H1 (cell line): ENCODE measurements around the gene GADD45A. TPM values are rescaled to one million over a fixed set of nuclear protein-coding genes. Genes with fewer than 3 reads are reported as not detected.

Experiments used
- CTCF ChIA-PET: fragments of 300-600 bp; sonication (Branson Sonifier 250); formaldehyde crosslinking; loops from one replicate; lab custom pipeline; 2021; ENCODE audit not compliant: partially characterized antibody; lab: Charles Lee
- POLR2A ChIA-PET: fragments of 300-600 bp; sonication (Branson Sonifier 250); formaldehyde crosslinking; loops from one replicate; lab custom pipeline; 2021; ENCODE audit warnings: inconsistent platforms; ENCODE audit not compliant: partially characterized antibody; lab: Charles Lee
- DNase-seq, 2 experiments: peaks; one replicate each; pipeline versions ENCODE4 v3.0.0 to v3.0.0-alpha.2; 2010 to 2022; ENCODE audit warnings: low spot score in 2 of 2, low read depth in 1 of 2, mixed read lengths in 1 of 2
- FAIRE-seq: peaks from 2 replicates; lab custom pipeline; 2011; peaks lifted over from hg19 to GRCh38; lab: Jason Lieb, UNC
- H2AFZ ChIP-seq: 2 replicates; pipeline ENCODE4 v1.8.1; 2012; ENCODE audit warnings: low read length, inconsistent platforms
- H2AK5ac ChIP-seq: 2 replicates; pipeline ENCODE4 v1.6.1; 2013; ENCODE audit warnings: low read depth, low read length
- H2BK120ac ChIP-seq: replicated peaks from 2 replicates; pipeline ENCODE3; 2013; ENCODE audit warnings: low read depth, low read length, inconsistent platforms
- H2BK12ac ChIP-seq: 2 replicates; pipeline ENCODE4 v1.6.1; 2013; ENCODE audit warnings: low read depth, low read length
- H2BK15ac ChIP-seq: 2 replicates; pipeline ENCODE4 v1.6.1; 2013; ENCODE audit warnings: low read length
- H2BK20ac ChIP-seq: 2 replicates; pipeline ENCODE4 v1.6.1; 2013; ENCODE audit warnings: low read length
- H2BK5ac ChIP-seq: 2 replicates; pipeline ENCODE4 v1.6.1; 2013; ENCODE audit warnings: low read depth, low read length
- H3K14ac ChIP-seq: 2 replicates; pipeline ENCODE4 v1.6.1; 2013; ENCODE audit warnings: inconsistent platforms; ENCODE audit not compliant: insufficient read length
- H3K18ac ChIP-seq: 2 replicates; pipeline ENCODE4 v1.6.1; 2013; ENCODE audit warnings: low read length; ENCODE audit errors: extremely low read depth
- H3K23ac ChIP-seq: 2 replicates; pipeline ENCODE4 v1.6.1; 2013; ENCODE audit warnings: inconsistent platforms; ENCODE audit not compliant: insufficient read length
- H3K23me2 ChIP-seq: 2 replicates; pipeline ENCODE4 v1.6.1; 2013; ENCODE audit warnings: low read depth, low read length
- H3K27ac ChIP-seq: 2 replicates; pipeline ENCODE4 v1.6.1; 2011; ENCODE audit warnings: low read depth, low read length, inconsistent platforms
- H3K27me3 ChIP-seq, 4 experiments: replicated peaks in 1 of 4; 1 replicate in 1 of 4; 2 replicates in 3 of 4; pipeline versions ENCODE4 v1.6.1 to v1.8.1; 2011 to 2013; ENCODE audit warnings: low read length in 3 of 4, mild to moderate bottlenecking in 3 of 4, inconsistent platforms in 2 of 4, mixed read lengths in 2 of 4, moderate library complexity in 1 of 4; ENCODE audit not compliant: control insufficient read depth in 3 of 4, insufficient read depth in 3 of 4; ENCODE audit errors: extremely low read depth in 1 of 4
- H3K36me3 ChIP-seq, 4 experiments: 2 replicates each; pipeline versions ENCODE4 v1.6.1 to v1.8.1; 2011 to 2013; ENCODE audit warnings: mild to moderate bottlenecking in 4 of 4, low read length in 3 of 4, moderate library complexity in 2 of 4, control low read depth in 1 of 4, inconsistent platforms in 1 of 4; ENCODE audit not compliant: insufficient read depth in 4 of 4, control insufficient read depth in 2 of 4
- H3K4ac ChIP-seq: replicated peaks from 2 replicates; pipeline ENCODE3; 2013; ENCODE audit warnings: low read length, low read depth, mixed read lengths, inconsistent platforms; ENCODE audit not compliant: insufficient read length
- H3K4me1 ChIP-seq, 4 experiments: replicated peaks in 1 of 4; 1 replicate in 1 of 4; 2 replicates in 3 of 4; pipeline versions ENCODE4 v1.6.1 to v1.8.1; 2011 to 2013; ENCODE audit warnings: low read length in 3 of 4, inconsistent platforms in 2 of 4, mixed read lengths in 1 of 4; ENCODE audit not compliant: insufficient read depth in 4 of 4, control insufficient read depth in 3 of 4
- H3K4me2 ChIP-seq, 2 experiments: 2 replicates each; pipeline versions ENCODE4 v1.6.1 to v1.8.1; 2011 to 2013; ENCODE audit warnings: low read depth in 2 of 2, low read length in 2 of 2, control low read depth in 1 of 2, inconsistent platforms in 1 of 2, mild to moderate bottlenecking in 1 of 2; ENCODE audit not compliant: insufficient read depth in 1 of 2
- H3K4me3 ChIP-seq, 4 experiments: fragments of 200-600, 300-600 bp in 1 of 4; sonication (generic), shearing (Covaris generic), sonication (Bioruptor Twin) in 1 of 4; 2 replicates each; pipeline versions ENCODE4 v1.5.1 to v1.8.1; 2011 to 2016; ENCODE audit warnings: low read length in 4 of 4, low read depth in 3 of 4, control low read depth in 2 of 4, inconsistent platforms in 2 of 4, mild to moderate bottlenecking in 2 of 4, mixed read lengths in 1 of 4, moderate library complexity in 1 of 4; ENCODE audit not compliant: insufficient read depth in 2 of 4; ENCODE audit errors: extremely low read depth in 1 of 4
- H3K56ac ChIP-seq: replicated peaks from 2 replicates; pipeline ENCODE3; 2013; ENCODE audit warnings: low read depth, mild to moderate bottlenecking, mixed read lengths, low read length, inconsistent platforms; ENCODE audit not compliant: insufficient read length
- H3K79me1 ChIP-seq: 2 replicates; pipeline ENCODE4 v1.6.1; 2013; ENCODE audit warnings: low read depth, low read length, control low read depth
- H3K79me2 ChIP-seq, 2 experiments: 2 replicates each; pipeline versions ENCODE4 v1.6.1 to v1.8.1; 2012 to 2013; ENCODE audit warnings: low read length in 2 of 2, mild to moderate bottlenecking in 2 of 2, inconsistent platforms in 1 of 2; ENCODE audit not compliant: insufficient read depth in 2 of 2, control insufficient read depth in 1 of 2
- H3K9ac ChIP-seq, 4 experiments: replicated peaks in 1 of 4; 1 replicate in 1 of 4; 2 replicates in 3 of 4; pipeline versions ENCODE4 v1.6.1 to v1.8.1; 2011 to 2013; ENCODE audit warnings: low read depth in 3 of 4, low read length in 3 of 4, control low read depth in 2 of 4, mild to moderate bottlenecking in 2 of 4, moderate library complexity in 2 of 4, inconsistent platforms in 1 of 4; ENCODE audit errors: extremely low read depth in 1 of 4
- H3K9me3 ChIP-seq, 2 experiments: 2 replicates each; pipeline versions ENCODE4 v1.6.1 to v1.8.1; 2012 to 2013; ENCODE audit warnings: mild to moderate bottlenecking in 2 of 2, moderate library complexity in 2 of 2, control low read depth in 1 of 2, inconsistent platforms in 1 of 2, low read depth in 1 of 2, low read length in 1 of 2, mixed read lengths in 1 of 2; ENCODE audit not compliant: insufficient read depth in 2 of 2
- H4K20me1 ChIP-seq, 2 experiments: replicated peaks in 1 of 2; 2 replicates each; pipeline versions ENCODE3 to v1.8.1; 2011 to 2013; ENCODE audit warnings: inconsistent platforms in 2 of 2, low read length in 2 of 2, mild to moderate bottlenecking in 1 of 2; ENCODE audit not compliant: insufficient read depth in 2 of 2, control insufficient read depth in 1 of 2
- H4K5ac ChIP-seq: 2 replicates; pipeline ENCODE4 v1.6.1; 2013; ENCODE audit warnings: low read length, low read depth, mixed read lengths, inconsistent platforms; ENCODE audit not compliant: insufficient read length
- H4K8ac ChIP-seq: 2 replicates; pipeline ENCODE4 v1.8.0; 2013; ENCODE audit warnings: mild to moderate bottlenecking, moderate library complexity, low read length, inconsistent platforms; ENCODE audit not compliant: insufficient read depth; ENCODE audit errors: extremely low read depth
- H4K91ac ChIP-seq: replicated peaks from 2 replicates; pipeline ENCODE3; 2013; ENCODE audit warnings: low read length, mixed read lengths, inconsistent platforms; ENCODE audit not compliant: insufficient read length
- ASH2L ChIP-seq: fragments of 200-600, 300-600 bp; sonication (generic); IDR thresholded peaks from one replicate; pipeline ENCODE4 v1.7.1; 2017; ENCODE audit warnings: low read length
- BACH1 ChIP-seq: IDR thresholded peaks from 2 replicates; pipeline ENCODE4 v1.6.1; 2012; ENCODE audit warnings: low read length, improper control_type of control experiment
- CREB1 ChIP-seq: IDR thresholded peaks from 2 replicates; pipeline ENCODE4 v1.6.1; 2012; ENCODE audit warnings: inconsistent platforms
- EGR1 ChIP-seq: IDR thresholded peaks from 2 replicates; pipeline ENCODE4 v1.6.1; 2011; ENCODE audit warnings: low read depth, low read length, borderline replicate concordance
- GABPA ChIP-seq: IDR thresholded peaks from 2 replicates; pipeline ENCODE4 v1.6.1; 2011; ENCODE audit warnings: mild to moderate bottlenecking, low read length, moderate library complexity, borderline replicate concordance; ENCODE audit not compliant: insufficient read depth
- KDM4A ChIP-seq: IDR thresholded peaks from one replicate; pipeline ENCODE4 v1.7.1; 2012; ENCODE audit warnings: low read depth, mild to moderate bottlenecking, moderate library complexity, low read length, inconsistent platforms; ENCODE audit not compliant: severe bottlenecking
- RAD21 ChIP-seq, 2 experiments: IDR thresholded peaks in 1 of 2; conservative IDR thresholded peaks in 1 of 2; 2 replicates each; pipeline ENCODE4 v1.6.1; 2011; ENCODE audit warnings: low read depth in 2 of 2, low read length in 2 of 2, improper control_type of control experiment in 1 of 2, inconsistent platforms in 1 of 2, mild to moderate bottlenecking in 1 of 2, moderate library complexity in 1 of 2
- RBBP5 ChIP-seq: IDR thresholded peaks from 2 replicates; pipeline ENCODE4 v1.7.1; 2012; ENCODE audit warnings: low read depth, mild to moderate bottlenecking, inconsistent platforms, low read length, moderate library complexity, borderline replicate concordance
- SP1 ChIP-seq: IDR thresholded peaks from 2 replicates; pipeline ENCODE4 v1.6.1; 2011; ENCODE audit warnings: low read depth, low read length
- SP2 ChIP-seq: IDR thresholded peaks from 2 replicates; pipeline ENCODE4 v1.6.1; 2012; ENCODE audit warnings: mild to moderate bottlenecking, low read length, inconsistent platforms
- WGBS, 2 experiments: shearing (Covaris generic) in 1 of 2; methylation state at CpG; one replicate each; pipeline versions ENCODE4 v1.1.6 to v1.1.7; 2013 to 2015; ENCODE audit warnings: low lambda C conversion rate in 2 of 2, mixed read lengths in 2 of 2, inconsistent platforms in 1 of 2, low coverage in 1 of 2, missing lambda C conversion rate in 1 of 2; ENCODE audit not compliant: insufficient replicate concordance in 2 of 2, insufficient coverage in 1 of 2, insufficient read length in 1 of 2; ENCODE audit errors: extremely low coverage in 1 of 2, missing lambda C conversion rate in 1 of 2; 5-methylcytosine and 5-hydroxymethylcytosine counted together
- polyA plus RNA-seq, 7 experiments: library from polyadenylated mRNA; depleted of rRNA in 3 of 7; stranded (reverse) in 5 of 7; unstranded in 2 of 7; fragments of >200 nt in 5 of 7; fragments of 200-250 nt in 2 of 7; gene quantifications; 1 replicate in 5 of 7; 2 replicates in 1 of 7; 4 replicates in 1 of 7; pipeline versions ENCODE4 v1.2.1 to v1.2.3, GENCODE V29; 2011 to 2013; ENCODE audit warnings: missing spikeins in 2 of 7, mixed read lengths in 2 of 7
- total RNA-seq: library from RNA; stranded (reverse); fragmentation: NEBNext Ultra II Directional; extraction: Animal tissue kit (Norgen Biotek cat#: 25700); gene quantifications from 2 replicates; pipeline ENCODE4 v1.2.1, GENCODE V29; 2021

GADD45A gene
- total and polyA plus RNA-seq, 2 of the 8 experiments (the other 6 are each of a cell fraction or from before 2014, with no cell fraction given), result 7.6 to 15.6 TPM

DNA sequence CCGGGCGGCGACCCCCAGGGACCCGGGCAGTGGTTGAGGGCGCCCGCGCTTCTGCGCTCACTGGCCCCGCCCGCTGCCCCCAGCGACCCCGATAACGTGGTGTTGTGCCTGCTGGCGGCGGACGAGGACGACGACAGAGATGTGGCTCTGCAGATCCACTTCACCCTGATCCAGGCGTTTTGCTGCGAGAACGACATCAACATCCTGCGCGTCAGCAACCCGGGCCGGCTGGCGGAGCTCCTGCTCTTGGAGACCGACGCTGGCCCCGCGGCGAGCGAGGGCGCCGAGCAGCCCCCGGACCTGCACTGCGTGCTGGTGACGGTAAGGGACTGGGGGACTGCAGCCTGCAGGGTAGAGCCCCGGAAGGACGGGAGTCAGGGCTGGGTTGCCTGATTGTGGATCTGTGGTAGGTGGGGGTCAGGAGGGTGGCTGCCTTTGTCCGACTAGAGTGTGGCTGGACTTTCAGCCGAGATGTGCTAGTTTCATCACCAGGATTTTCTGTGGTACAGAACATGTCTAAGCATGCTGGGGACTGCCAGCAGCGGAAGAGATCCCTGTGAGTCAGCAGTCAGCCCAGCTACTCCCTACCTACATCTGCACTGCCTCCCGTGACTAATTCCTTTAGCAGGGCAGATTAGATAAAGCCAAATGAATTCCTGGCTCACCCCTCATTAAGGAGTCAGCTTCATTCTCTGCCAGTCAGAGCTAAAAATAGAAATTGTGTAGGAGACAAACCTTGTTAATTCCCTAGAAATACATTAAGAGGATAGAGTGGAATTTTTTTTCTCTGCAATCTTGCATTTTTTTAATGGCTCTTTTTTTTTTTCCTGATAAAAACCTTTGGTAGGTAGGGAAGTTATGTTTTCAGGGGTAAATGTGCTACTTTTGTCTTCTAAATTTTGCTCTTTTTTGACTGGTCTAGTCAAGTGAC, 1.5 kb downstream of the GADD45A start:
- DNase-seq (peak in 1 of 2 experiments; percentile 71), FAIRE-seq (no peak)
- H2BK12ac ChIP-seq, result peak overlapping the region; percentile 55
- H3K27me3 ChIP-seq, result no peaks in the 10 kb centered on the region
- peak overlapping the region; percentile 63 to 79 (median 68); a peak in 6 of 7 replicates for H3K9ac ChIP-seq
- POLR2A ChIA-PET, result interaction anchor here (0.6 to 4.7 kb wide), 21 partner anchors 9 to 162 kb away, joined by 3 to 34 read pairs (median 4); no protein-coding TSS in a partner anchor
- CTCF ChIA-PET, result interaction anchor here (0.6 to 3.5 kb wide), 17 partner anchors 14 to 180 kb away, joined by 3 to 14 read pairs (median 3); no protein-coding TSS in a partner anchor
- H4K5ac ChIP-seq, result peak overlapping the region; percentile 67
- peaks cover 0 to 2% of the 10 kb centered on the region in 2 experiments for H4K20me1 ChIP-seq
- no peaks in the 10 kb centered on the region for H3K9me3 ChIP-seq
- H2BK120ac ChIP-seq, result no peak overlapping the region
- peak overlapping the region; percentile 4; the same call in 1 of the 2 replicates for H4K8ac ChIP-seq
- no peak overlapping the region for H3K4ac ChIP-seq
- no peak overlapping the region for H2BK15ac ChIP-seq
- peak overlapping the region; percentile 29; the same call in 1 of the 2 replicates for H3K27ac ChIP-seq
- H3K4me1 ChIP-seq, result peaks cover 0 to 9% (median 5%) of the 10 kb centered on the region in 4 experiments; a peak in 5 of 7 replicates
- peak overlapping the region; percentile 81 to 83 for H3K4me2 ChIP-seq
- H3K36me3 ChIP-seq, result peaks cover 0 to 22% (median 6%) of the 10 kb centered on the region in 4 experiments; a peak in 4 of 8 replicates
- peaks cover 0 to 10% of the 10 kb centered on the region in 2 experiments; a peak in 2 of 4 replicates for H3K79me2 ChIP-seq
- no peak overlapping the region for H3K14ac ChIP-seq
- H3K23ac ChIP-seq, result no peak overlapping the region
- WGBS, 2 experiments, result 3% methylated on average over 30 of the region's 43 CpGs; no CpG with 5 or more reads in 1 of the 2 experiments
- H2AK5ac ChIP-seq, result no peak overlapping the region
- H2BK20ac ChIP-seq, result no peak overlapping the region
- 0 out of 2 replicates have a peak overlapping the region, but pooled peaks have one; percentile 10 for H2AFZ ChIP-seq
- H3K56ac ChIP-seq, result peak overlapping the region; percentile 60
- peak overlapping the region; percentile 84 to 98 (median 90) for H3K4me3 ChIP-seq
- H3K18ac ChIP-seq, result peak overlapping the region; percentile 89
- H3K79me1 ChIP-seq, result no peaks in the 10 kb centered on the region
- H4K91ac ChIP-seq, result peak overlapping the region; percentile 7
- peaks cover 6% of the 10 kb centered on the region; the same call in 1 of the 2 replicates for H3K23me2 ChIP-seq
- peak overlapping the region; percentile 55; the same call in 1 of the 2 replicates for H2BK5ac ChIP-seq
- TF ChIP-seq CREB1, result peak; percentile 29; the same call in 1 of the 2 replicates
- no peak for TF ChIP-seq EGR1
- no peak for TF ChIP-seq SP2
- TF ChIP-seq KDM4A, result no peak
- 0 out of 2 replicates have a peak, but pooled peaks have one; percentile 53 for TF ChIP-seq RBBP5
- peak; percentile 17 to 38; a peak in 3 of 4 replicates for TF ChIP-seq RAD21 (IDR thresholded peaks at IDR 0.05 in 1 of 2, conservative IDR thresholded peaks at IDR 0.05 in 1 of 2; ENCODE audit: low read depth in 2 of 2, low read length in 2 of 2)
- peak; percentile 61; the same call in 1 of the 2 replicates for TF ChIP-seq BACH1
- no peak for TF ChIP-seq GABPA
- no peak for TF ChIP-seq SP1
- peak; percentile 26 for TF ChIP-seq ASH2L
